Keratinocyte (primary cell): ENCODE data around the gene ZNF678. TPM values are rescaled to one million over a fixed set of nuclear protein-coding genes. Genes with fewer than 3 reads are reported as not detected.

Experiments used
- DNase-seq: peaks from one replicate; pipeline ENCODE4 v3.0.0-alpha.2; 2011; ENCODE audit warnings: low read depth, missing footprints, low spot score
- FAIRE-seq: peaks from 2 replicates; lab custom pipeline; 2011; peaks lifted over from hg19 to GRCh38; lab: Jason Lieb, UNC
- H2AFZ ChIP-seq: 2 replicates; pipeline ENCODE4 v1.6.0; 2012; ENCODE audit warnings: low read length, control low read depth, inconsistent platforms; ENCODE audit not compliant: control insufficient read depth
- H3K27ac ChIP-seq: 2 replicates; pipeline ENCODE4 v1.5.1; 2011; ENCODE audit warnings: low read length; ENCODE audit not compliant: control insufficient read depth, insufficient read depth
- H3K27me3 ChIP-seq: 3 replicates; pipeline ENCODE4 v1.6.0; 2011; ENCODE audit warnings: low read length; ENCODE audit not compliant: control insufficient read depth, insufficient read depth; ENCODE audit errors: extremely low read depth
- H3K36me3 ChIP-seq, 2 experiments: 2 replicates in 1 of 2; 3 replicates in 1 of 2; pipeline ENCODE4 v1.5.1; 2011; ENCODE audit warnings: low read length in 2 of 2, mild to moderate bottlenecking in 1 of 2; ENCODE audit not compliant: control insufficient read depth in 2 of 2, insufficient read depth in 2 of 2; ENCODE audit errors: extremely low read depth in 1 of 2
- H3K4me1 ChIP-seq: 3 replicates; pipeline ENCODE4 v1.5.1; 2011; ENCODE audit warnings: low read length; ENCODE audit not compliant: control insufficient read depth, insufficient read depth; ENCODE audit errors: extremely low read depth
- H3K4me2 ChIP-seq: 3 replicates; pipeline ENCODE4 v1.6.0; 2011; ENCODE audit warnings: low read depth, low read length; ENCODE audit not compliant: control insufficient read depth, insufficient read depth; ENCODE audit errors: extremely low read depth
- H3K4me3 ChIP-seq, 3 experiments: fragments of 200-600 bp in 1 of 3; sonication (generic) in 1 of 3; 2 replicates in 2 of 3; 3 replicates in 1 of 3; pipeline ENCODE4 v1.5.1; 2011 to 2016; ENCODE audit warnings: low read length in 3 of 3, mild to moderate bottlenecking in 3 of 3, control low read depth in 2 of 3, inconsistent platforms in 1 of 3, low read depth in 1 of 3, mixed read lengths in 1 of 3, mixed run types in 1 of 3, moderate library complexity in 1 of 3; ENCODE audit not compliant: control insufficient read depth in 2 of 3, insufficient read depth in 2 of 3; ENCODE audit errors: extremely low read depth in 1 of 3
- H3K79me2 ChIP-seq: 2 replicates; pipeline ENCODE4 v1.6.0; 2012; ENCODE audit warnings: low read length; ENCODE audit not compliant: control insufficient read depth, insufficient read depth
- H3K9ac ChIP-seq: 3 replicates; pipeline ENCODE4 v1.6.0; 2011; ENCODE audit warnings: low read length; ENCODE audit not compliant: control insufficient read depth, insufficient read depth; ENCODE audit errors: extremely low read depth
- H3K9me1 ChIP-seq: 3 replicates; pipeline ENCODE4 v1.6.0; 2011; ENCODE audit warnings: low read length; ENCODE audit not compliant: control insufficient read depth, insufficient read depth; ENCODE audit errors: extremely low read depth
- H3K9me3 ChIP-seq: 2 replicates; pipeline ENCODE4 v1.5.1; 2012; ENCODE audit warnings: low read depth, low read length; ENCODE audit not compliant: control insufficient read depth
- H4K20me1 ChIP-seq: 3 replicates; pipeline ENCODE4 v1.6.0; 2011; ENCODE audit warnings: low read length; ENCODE audit not compliant: control insufficient read depth, insufficient read depth; ENCODE audit errors: extremely low read depth
- CTCF ChIP-seq, 3 experiments: IDR thresholded peaks in 1 of 3; conservative IDR thresholded peaks in 1 of 3; optimal IDR thresholded peaks in 1 of 3; 2 replicates in 2 of 3; 3 replicates in 1 of 3; pipeline versions ENCODE3 to v1.5.1; 2011; ENCODE audit warnings: low read length in 3 of 3, mild to moderate bottlenecking in 3 of 3, moderate library complexity in 2 of 3, control low read depth in 1 of 3, inconsistent platforms in 1 of 3; ENCODE audit not compliant: insufficient read depth in 2 of 3; ENCODE audit errors: extremely low read depth in 1 of 3
- EZH2 ChIP-seq: IDR thresholded peaks from one replicate; pipeline ENCODE4 v1.6.1; 2012; ENCODE audit warnings: inconsistent platforms, mild to moderate bottlenecking, low read length, moderate library complexity
- dilution Hi-C: fragments of 300-500 bp; cut with MboI; formaldehyde crosslinking; loops from one replicate; pipeline ENCODE4 v1.7.0; 2020; ENCODE audit warnings: low sequenced_read_pairs; ENCODE audit not compliant: extremely low pct_ligation_motif_present
- polyA plus RNA-seq, 5 experiments: library from polyadenylated mRNA; depleted of rRNA in 3 of 5; stranded (reverse) in 3 of 5; stranded (forward) in 1 of 5; unstranded in 1 of 5; fragments of >200 nt; gene quantifications; 1 replicate in 1 of 5; 2 replicates in 3 of 5; 3 replicates in 1 of 5; pipeline versions ENCODE4 v1.2.1 to v1.2.3, GENCODE V29; 2011 to 2012; ENCODE audit warnings: missing spikeins in 2 of 5, low read depth in 1 of 5, low replicate concordance in 1 of 5

The ZNF678 gene
- polyA plus RNA-seq, 1 donor (not counting 4 experiments of a cell fraction or from before 2014, with no cell fraction given) = 3.0 TPM

DNA sequence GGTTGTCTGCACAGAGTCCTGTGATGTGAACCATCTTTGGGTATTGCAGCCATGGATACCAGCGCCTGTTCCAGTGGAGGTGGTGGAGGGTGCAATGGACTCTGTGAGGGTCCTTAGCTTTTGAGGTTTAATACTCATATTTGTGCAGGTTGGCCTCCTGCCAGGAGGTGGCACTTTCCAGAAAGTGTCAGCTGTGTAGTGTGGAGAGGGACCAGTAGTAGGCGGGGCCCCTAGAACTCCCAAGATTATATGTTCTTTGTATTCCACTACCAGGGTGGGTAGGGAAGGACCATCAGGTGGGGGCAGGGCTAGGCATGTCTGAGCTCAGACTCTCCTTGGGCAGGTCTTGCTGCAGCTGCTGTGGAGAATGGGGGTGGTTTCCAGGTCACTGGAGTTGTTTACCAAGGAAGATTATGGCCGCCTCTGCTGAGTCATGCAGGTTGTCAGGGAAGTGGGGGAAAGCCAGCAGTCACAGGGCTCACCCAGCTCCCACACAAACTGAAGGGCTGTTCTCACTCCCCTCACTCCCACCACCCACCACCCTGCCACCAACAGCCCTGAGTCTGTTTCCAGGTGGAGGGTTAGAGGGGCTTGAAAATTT lies 31.2 kb upstream of the ZNF678 start:
- dilution Hi-C loops = no loop called here
- no peak for DNase-seq
- Histone ChIP-seq H3K36me3 (no peaks in the 10 kb centered on the region), H3K27ac (no peak overlapping the region), H3K9me3 (peaks cover 2% of the 10 kb centered on the region), H3K9me1 (no peaks in the 10 kb centered on the region), H3K4me3 (no peak overlapping the region), H3K9ac (no peak overlapping the region), H2AFZ (no peak overlapping the region), H3K4me2 (no peak overlapping the region), H3K4me1 (no peaks in the 10 kb centered on the region), H3K27me3 (no peaks in the 10 kb centered on the region), H4K20me1 (no peaks in the 10 kb centered on the region), H3K79me2 (no peaks in the 10 kb centered on the region)
- TF ChIP-seq CTCF (optimal IDR thresholded peaks at IDR 0.05 in 1 of 3, IDR thresholded peaks at IDR 0.05 in 1 of 3, conservative IDR thresholded peaks at IDR 0.05 in 1 of 3; ENCODE audit: extremely low read depth in 1 of 3, insufficient read depth in 2 of 3, low read length in 3 of 3) (no peak), EZH2 (no peak)
- FAIRE-seq = no peak

GRCh38 chr1:227540170-227541098 lies 22.9 kb upstream of the ZNF678 start:
- Histone ChIP-seq H2AFZ (no peak overlapping the region), H3K36me3 (no peaks in the 10 kb centered on the region), H3K9me3 (no peaks in the 10 kb centered on the region), H3K4me2 (no peak overlapping the region), H3K27me3 (no peaks in the 10 kb centered on the region), H3K79me2 (no peaks in the 10 kb centered on the region), H4K20me1 (no peaks in the 10 kb centered on the region), H3K4me3 (no peak overlapping the region), H3K9ac (no peak overlapping the region), H3K4me1 (no peaks in the 10 kb centered on the region), H3K9me1 (no peaks in the 10 kb centered on the region), H3K27ac (no peak overlapping the region)
- no peak for FAIRE-seq
- dilution Hi-C loops = no loop called here
- TF ChIP-seq EZH2 (no peak), CTCF (optimal IDR thresholded peaks at IDR 0.05 in 1 of 3, IDR thresholded peaks at IDR 0.05 in 1 of 3, conservative IDR thresholded peaks at IDR 0.05 in 1 of 3; ENCODE audit: extremely low read depth in 1 of 3, insufficient read depth in 2 of 3, low read length in 3 of 3) (no peak)
- DNase-seq = no peak
